Testis (tissue), 2 donors: Measurements from ENCODE around the gene MC2R.

Experiments
- CTCF ChIP-seq, 3 experiments: fragments of 450-650 bp in 2 of 3; fragments of 200-600 bp in 1 of 3; sonication (generic) in 1 of 3; IDR thresholded peaks; one replicate each; pipeline ENCODE4 v1.5.1; 2016 to 2019; ENCODE audit warnings: antibody characterized with exemption in 3 of 3, mild to moderate bottlenecking in 2 of 3, moderate library complexity in 1 of 3
- POLR2A ChIP-seq: fragments of 450-650 bp; IDR thresholded peaks from one replicate; pipeline ENCODE4 v1.6.1; 2017; ENCODE audit warnings: antibody characterized with exemption, mild to moderate bottlenecking, moderate library complexity

GRCh38 chr18:13932285-13933025 is 17.1 kb upstream of the MC2R start:
- no peak for TF ChIP-seq CTCF (IDR thresholded peaks at IDR 0.05)
- no peak for TF ChIP-seq POLR2A
